HepG2 (cell line): ENCODE measurements around the gene CEBPZOS. TPM values are rescaled to one million over a fixed set of nuclear protein-coding genes. Genes with fewer than 3 reads are reported as not detected.

ENCODE experiments used
- ATAC-seq: fragments of 200-7000 bp; cut with Tn5 transposase; 3 replicates; pipeline ENCODE4 v1.9.1; 2020; ENCODE audit warnings: mild to moderate bottlenecking, moderate library complexity
- BruUV-seq: library from RNA; stranded (reverse); fragments of 400-500 nt; replicated peaks from 2 replicates; lab custom pipeline; 2021; lab: Mats Ljungman, UMichigan
- CTCF ChIA-PET: fragments of 300-600 bp; formaldehyde crosslinking; extraction: SDS; loops from one replicate; lab custom pipeline; 2021; ENCODE audit warnings: low total read pairs, inconsistent platforms, low intra/inter-chr PET ratio; lab: Yijun Ruan, JAX
- POLR2A ChIA-PET: fragments of 350-600 bp; sonication (Branson Sonifier 250); formaldehyde crosslinking; loops from one replicate; lab custom pipeline; 2020; ENCODE audit warnings: antibody characterized with exemption, inconsistent platforms; lab: Yijun Ruan, JAX
- DNase-seq: peaks from one replicate; pipeline ENCODE4 v3.0.0-alpha.2; 2015; ENCODE audit warnings: low spot score
- FAIRE-seq: peaks from 3 replicates; lab custom pipeline; 2011; peaks lifted over from hg19 to GRCh38; lab: Jason Lieb, UNC
- H2AFZ ChIP-seq: one replicate; pipeline ENCODE4 v1.6.1; 2011; ENCODE audit warnings: low read length, inconsistent platforms
- H3K27ac ChIP-seq: fragments of 300-600 bp; 3 replicates; pipeline ENCODE4 v1.8.0; 2011; ENCODE audit warnings: mixed run types, mild to moderate bottlenecking, mixed read lengths, low read length, inconsistent platforms; ENCODE audit not compliant: insufficient read depth; ENCODE audit errors: extremely low read length
- H3K27me3 ChIP-seq, 2 experiments: fragments of 200-600 bp in 1 of 2; 2 replicates in 1 of 2; 3 replicates in 1 of 2; pipeline versions ENCODE4 v1.6.0 to v1.8.0; 2011; ENCODE audit warnings: low read length in 2 of 2, mild to moderate bottlenecking in 2 of 2, moderate library complexity in 2 of 2, inconsistent platforms in 1 of 2; ENCODE audit not compliant: insufficient read depth in 2 of 2, control insufficient read depth in 1 of 2
- H3K36me3 ChIP-seq, 2 experiments: fragments of 200-600 bp in 1 of 2; replicated peaks in 1 of 2; 2 replicates in 1 of 2; 3 replicates in 1 of 2; pipeline versions ENCODE4 v1.5.1 to v1.8.0; 2011; ENCODE audit warnings: low read length in 2 of 2, inconsistent platforms in 1 of 2; ENCODE audit not compliant: insufficient read depth in 2 of 2, control insufficient read depth in 1 of 2
- H3K4me1 ChIP-seq: 2 replicates; pipeline ENCODE4 v1.5.1; 2012; ENCODE audit warnings: low read length, inconsistent platforms; ENCODE audit not compliant: insufficient read depth
- H3K4me2 ChIP-seq: 2 replicates; pipeline ENCODE4 v1.6.0; 2011; ENCODE audit warnings: low read depth, low read length, inconsistent platforms
- H3K4me3 ChIP-seq, 3 experiments: fragments of 200-600 bp in 1 of 3; sonication (generic), shearing (Covaris generic) in 1 of 3; replicated peaks in 1 of 3; 2 replicates each; pipeline ENCODE4 v1.5.1; 2011 to 2016; ENCODE audit warnings: low read length in 3 of 3, inconsistent platforms in 2 of 3, low read depth in 2 of 3, mild to moderate bottlenecking in 2 of 3, control low read depth in 1 of 3, mixed read lengths in 1 of 3; ENCODE audit not compliant: insufficient read depth in 1 of 3
- H3K79me2 ChIP-seq: one replicate; pipeline ENCODE4 v1.6.1; 2011; ENCODE audit warnings: low read length, inconsistent platforms; ENCODE audit not compliant: insufficient read depth
- H3K9ac ChIP-seq: 2 replicates; pipeline ENCODE4 v1.6.0; 2011; ENCODE audit warnings: mild to moderate bottlenecking, low read depth, low read length, inconsistent platforms; ENCODE audit not compliant: insufficient read depth
- H3K9me3 ChIP-seq: 2 replicates; pipeline ENCODE4 v1.5.1; 2012; ENCODE audit warnings: mild to moderate bottlenecking, low read length
- H4K20me1 ChIP-seq: 2 replicates; pipeline ENCODE4 v1.6.0; 2011; ENCODE audit warnings: inconsistent platforms, mild to moderate bottlenecking, low read length, moderate library complexity; ENCODE audit not compliant: insufficient read depth
- NFE2L2 ChIP-seq: fragments of 150-350 bp; IDR thresholded peaks from 2 replicates; pipeline ENCODE4 v1.6.1; 2014; ENCODE audit warnings: low read length
- PHF21A ChIP-seq: sonication (generic); formaldehyde crosslinking; IDR thresholded peaks from 2 replicates; pipeline ENCODE4 v1.5.0; 2020; ENCODE audit warnings: mild to moderate bottlenecking, missing genetic modification reagents
- ZNF296 ChIP-seq: sonication (generic); formaldehyde crosslinking; conservative IDR thresholded peaks from 2 replicates; pipeline ENCODE4 v1.5.0; 2020; ENCODE audit warnings: mild to moderate bottlenecking, missing genetic modification reagents
- WGBS: methylation state at CpG from one replicate; pipeline ENCODE4 v1.1.6; 2017; ENCODE audit warnings: low lambda C conversion rate; 5-methylcytosine and 5-hydroxymethylcytosine counted together
- in situ Hi-C: cut with HindIII; loops from 2 replicates; pipeline ENCODE4 v1.10.0; 2017; ENCODE audit warnings: low pct_unique_long_range_greater_than_20kb; ENCODE audit not compliant: extremely low pct_ligation_motif_present
- intact Hi-C: fragments of 100-400 bp; cut with micrococcal nuclease; formaldehyde crosslinking; loops from one replicate; pipeline ENCODE4 v1.10.0; 2022; ENCODE audit not compliant: unreplicated experiment
- polyA plus RNA-seq, 8 experiments: library from polyadenylated mRNA; depleted of rRNA in 3 of 8; stranded (reverse) in 7 of 8; unstranded in 1 of 8; fragments of >200 nt; fragmentation: Illumina TruSeq in 4 of 8; extraction: Trizol in 4 of 8; gene quantifications; 2 replicates each; pipeline versions ENCODE4 v1.2.1 to v1.2.3, GENCODE V29; 2011 to 2016; ENCODE audit warnings: low read depth in 4 of 8, missing spikeins in 1 of 8, mixed read lengths in 1 of 8; ENCODE audit not compliant: insufficient read depth in 1 of 8
- total RNA-seq, 5 experiments: library from RNA; depleted of rRNA; stranded (reverse); fragments of >200 nt; fragmentation: Illumina TruSeq; extraction: Trizol; gene quantifications; 2 replicates each; pipeline ENCODE4 v1.2.3, GENCODE V29; 2016; ENCODE audit warnings: low read depth in 1 of 5
- TF ChIP-seq, protein P1 (sequence below): sonication (generic); formaldehyde crosslinking; conservative IDR thresholded peaks from 2 replicates; pipeline ENCODE4 v1.4.0; 2020; ENCODE audit warnings: missing genetic modification reagents
- TF ChIP-seq, protein P2 (sequence below): sonication (generic); formaldehyde crosslinking; IDR thresholded peaks from 2 replicates; pipeline ENCODE4 v1.5.0; 2020; ENCODE audit warnings: missing genetic modification reagents
- TF ChIP-seq, protein P3 (sequence below): sonication (generic); formaldehyde crosslinking; IDR thresholded peaks from 2 replicates; pipeline ENCODE4 v1.5.1; 2020; ENCODE audit warnings: mild to moderate bottlenecking, missing genetic modification reagents, moderate library complexity

The CEBPZOS gene
- total and polyA plus RNA-seq, 2 of the 13 experiments (the other 11 are each of a cell fraction or from before 2014, with no cell fraction given) = 18.6 to 44.7 TPM

DNA sequence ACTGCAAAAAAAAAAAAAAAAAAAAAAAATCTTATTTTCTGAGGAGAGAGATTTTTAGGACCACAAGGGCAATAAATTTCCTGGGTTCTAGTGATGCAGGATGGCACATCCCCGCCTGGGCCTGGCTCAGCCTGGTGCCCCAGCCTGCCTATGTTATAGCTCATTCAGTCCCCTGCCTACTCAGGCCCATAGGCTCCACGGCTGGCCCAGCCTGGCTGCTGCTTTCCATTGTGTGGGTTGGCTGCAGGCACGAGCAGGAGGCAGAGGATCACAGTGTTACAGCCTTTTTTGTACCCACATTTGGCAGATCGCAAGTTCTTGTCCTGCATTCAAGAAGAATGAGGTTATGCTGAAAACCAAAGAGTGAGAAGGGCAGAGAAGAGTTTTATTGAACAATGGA, 5.0 kb upstream of the CEBPZOS start:
- no peak overlapping the region for H3K27ac ChIP-seq
- no peaks in the 10 kb centered on the region for H3K36me3 ChIP-seq
- H3K9me3 ChIP-seq = no peaks in the 10 kb centered on the region
- TF ChIP-seq, protein P1, sequence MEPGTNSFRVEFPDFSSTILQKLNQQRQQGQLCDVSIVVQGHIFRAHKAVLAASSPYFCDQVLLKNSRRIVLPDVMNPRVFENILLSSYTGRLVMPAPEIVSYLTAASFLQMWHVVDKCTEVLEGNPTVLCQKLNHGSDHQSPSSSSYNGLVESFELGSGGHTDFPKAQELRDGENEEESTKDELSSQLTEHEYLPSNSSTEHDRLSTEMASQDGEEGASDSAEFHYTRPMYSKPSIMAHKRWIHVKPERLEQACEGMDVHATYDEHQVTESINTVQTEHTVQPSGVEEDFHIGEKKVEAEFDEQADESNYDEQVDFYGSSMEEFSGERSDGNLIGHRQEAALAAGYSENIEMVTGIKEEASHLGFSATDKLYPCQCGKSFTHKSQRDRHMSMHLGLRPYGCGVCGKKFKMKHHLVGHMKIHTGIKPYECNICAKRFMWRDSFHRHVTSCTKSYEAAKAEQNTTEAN (CRISPR knock-in tag) = no peak
- no peak for TF ChIP-seq PHF21A (CRISPR knock-in tag)
- TF ChIP-seq, protein P2, sequence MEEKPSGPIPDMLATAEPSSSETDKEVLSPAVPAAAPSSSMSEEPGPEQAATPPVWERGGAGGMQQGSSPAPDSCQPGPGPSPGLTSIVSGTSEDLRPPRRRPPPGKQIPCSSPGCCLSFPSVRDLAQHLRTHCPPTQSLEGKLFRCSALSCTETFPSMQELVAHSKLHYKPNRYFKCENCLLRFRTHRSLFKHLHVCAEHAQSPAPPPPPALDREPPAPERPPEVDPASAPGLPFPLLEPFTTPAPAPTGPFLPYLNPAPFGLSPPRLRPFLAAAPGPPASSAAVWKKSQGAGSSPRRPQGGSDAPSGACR = no peak
- TF ChIP-seq, all 625 proteins: peak for 0
- Histone ChIP-seq H3K4me1 (peaks cover 30% of the 10 kb centered on the region), H3K4me2 (0 out of 2 replicates have a peak overlapping the region, but pooled peaks have one; percentile 13), H4K20me1 (no peaks in the 10 kb centered on the region), H3K9ac (no peak overlapping the region), H3K79me2 (no peaks in the 10 kb centered on the region), H3K4me3 (no peak overlapping the region), H2AFZ (no peak overlapping the region), H3K27me3 (peaks cover 2 to 18% of the 10 kb centered on the region in 2 experiments; a peak in 3 of 5 replicates)
- POLR2A ChIA-PET = interaction anchor here (0.7 to 2.9 kb wide), 2 partner anchors 36 to 40 kb away, joined by 3 to 9 read pairs; partner anchors contain the start of genes CEBPZ and NDUFAF7
- no peak for FAIRE-seq
- peak; percentile 16; the same call in 1 of the 3 replicates for ATAC-seq
- BruUV-seq = no TSS peak
- no peak for DNase-seq
- CTCF ChIA-PET = no interaction called here
- intact Hi-C loops = no loop called here
- in situ Hi-C loops = no loop called here
- 27% methylated on average over 4 of the region's 4 CpGs for WGBS

DNA sequence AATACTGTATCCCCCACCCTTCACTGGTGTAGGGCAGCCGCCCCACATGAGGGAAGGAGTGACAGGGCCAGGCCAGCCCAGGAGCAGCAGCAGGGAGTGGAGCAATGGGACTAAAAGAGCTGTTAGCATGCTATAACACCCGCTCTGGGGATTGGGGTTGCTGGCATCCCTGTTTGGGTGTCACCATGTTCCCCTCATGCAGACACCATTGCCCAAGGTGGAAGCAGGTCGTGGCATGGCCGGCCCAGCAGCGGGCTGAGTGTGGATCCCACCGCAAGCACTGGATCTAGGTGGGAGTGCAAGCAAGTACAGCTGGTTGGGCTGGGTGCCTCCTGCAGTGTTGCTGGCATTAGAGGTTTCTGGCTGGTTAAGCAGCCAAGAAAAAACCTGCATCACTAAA, 4.5 kb upstream of the CEBPZOS start:
- CTCF ChIA-PET = no interaction called here
- H3K27me3 ChIP-seq = peaks cover 2 to 14% of the 10 kb centered on the region in 2 experiments; a peak in 3 of 5 replicates
- in situ Hi-C loops (no loop called here), intact Hi-C loops (no loop called here)
- H3K27ac ChIP-seq = no peak overlapping the region
- DNase-seq (no peak), ATAC-seq (no peak), FAIRE-seq (no peak)
- H3K36me3 ChIP-seq = no peaks in the 10 kb centered on the region
- H3K4me2 ChIP-seq = 0 out of 2 replicates have a peak overlapping the region, but pooled peaks have one; percentile 13
- no peaks in the 10 kb centered on the region for H4K20me1 ChIP-seq
- no peak overlapping the region for H3K9ac ChIP-seq
- BruUV-seq = no TSS peak
- WGBS = 53% methylated on average over 6 of the region's 6 CpGs
- peaks cover 30% of the 10 kb centered on the region for H3K4me1 ChIP-seq
- POLR2A ChIA-PET = interaction anchor here (0.7 to 2.9 kb wide), 2 partner anchors 35 to 40 kb away, joined by 3 to 9 read pairs; partner anchors contain the start of genes CEBPZ and NDUFAF7
- peaks cover 2% of the 10 kb centered on the region for H3K79me2 ChIP-seq
- H2AFZ ChIP-seq = no peak overlapping the region
- no peaks in the 10 kb centered on the region for H3K9me3 ChIP-seq
- TF ChIP-seq NFE2L2 (no peak), ZNF296 (CRISPR knock-in tag) (no peak)
- TF ChIP-seq, protein P3, sequence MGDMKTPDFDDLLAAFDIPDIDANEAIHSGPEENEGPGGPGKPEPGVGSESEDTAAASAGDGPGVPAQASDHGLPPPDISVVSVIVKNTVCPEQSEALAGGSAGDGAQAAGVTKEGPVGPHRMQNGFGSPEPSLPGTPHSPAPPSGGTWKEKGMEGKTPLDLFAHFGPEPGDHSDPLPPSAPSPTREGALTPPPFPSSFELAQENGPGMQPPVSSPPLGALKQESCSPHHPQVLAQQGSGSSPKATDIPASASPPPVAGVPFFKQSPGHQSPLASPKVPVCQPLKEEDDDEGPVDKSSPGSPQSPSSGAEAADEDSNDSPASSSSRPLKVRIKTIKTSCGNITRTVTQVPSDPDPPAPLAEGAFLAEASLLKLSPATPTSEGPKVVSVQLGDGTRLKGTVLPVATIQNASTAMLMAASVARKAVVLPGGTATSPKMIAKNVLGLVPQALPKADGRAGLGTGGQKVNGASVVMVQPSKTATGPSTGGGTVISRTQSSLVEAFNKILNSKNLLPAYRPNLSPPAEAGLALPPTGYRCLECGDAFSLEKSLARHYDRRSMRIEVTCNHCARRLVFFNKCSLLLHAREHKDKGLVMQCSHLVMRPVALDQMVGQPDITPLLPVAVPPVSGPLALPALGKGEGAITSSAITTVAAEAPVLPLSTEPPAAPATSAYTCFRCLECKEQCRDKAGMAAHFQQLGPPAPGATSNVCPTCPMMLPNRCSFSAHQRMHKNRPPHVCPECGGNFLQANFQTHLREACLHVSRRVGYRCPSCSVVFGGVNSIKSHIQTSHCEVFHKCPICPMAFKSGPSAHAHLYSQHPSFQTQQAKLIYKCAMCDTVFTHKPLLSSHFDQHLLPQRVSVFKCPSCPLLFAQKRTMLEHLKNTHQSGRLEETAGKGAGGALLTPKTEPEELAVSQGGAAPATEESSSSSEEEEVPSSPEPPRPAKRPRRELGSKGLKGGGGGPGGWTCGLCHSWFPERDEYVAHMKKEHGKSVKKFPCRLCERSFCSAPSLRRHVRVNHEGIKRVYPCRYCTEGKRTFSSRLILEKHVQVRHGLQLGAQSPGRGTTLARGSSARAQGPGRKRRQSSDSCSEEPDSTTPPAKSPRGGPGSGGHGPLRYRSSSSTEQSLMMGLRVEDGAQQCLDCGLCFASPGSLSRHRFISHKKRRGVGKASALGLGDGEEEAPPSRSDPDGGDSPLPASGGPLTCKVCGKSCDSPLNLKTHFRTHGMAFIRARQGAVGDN (CRISPR knock-in tag) = 0 out of 2 replicates have a peak, but pooled peaks have one; percentile 14
- H3K4me3 ChIP-seq = no peak overlapping the region; a peak in 1 of 6 replicates
